ENCODE results near the gene PTP4A1. TPM values are rescaled to one million over a fixed set of nuclear protein-coding genes. Genes with fewer than 3 reads are reported as not detected.

PTP4A1 gene
- total RNA-seq, 1 donor from 2014 or later: 108 TPM

DNA sequence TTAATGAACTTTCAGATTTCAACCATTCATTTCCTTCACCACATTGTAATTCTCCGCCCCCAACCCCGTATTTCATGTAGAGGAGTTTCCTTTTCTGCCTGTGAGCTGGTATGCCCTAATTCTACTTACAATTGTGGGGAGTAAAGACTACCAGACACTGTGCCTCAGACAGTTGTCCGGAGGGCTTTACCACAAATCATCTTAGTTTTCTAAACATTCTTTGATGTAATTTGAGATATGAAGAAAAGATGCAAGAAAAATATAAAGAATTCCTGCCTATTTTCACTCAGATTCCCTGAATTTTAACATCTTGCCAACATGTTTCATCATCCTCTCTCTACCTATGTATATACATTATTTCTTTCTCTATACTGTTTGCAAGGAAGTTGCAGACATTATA is 28.3 kb upstream of the PTP4A1 start:
- TF ChIP-seq, protein P1, sequence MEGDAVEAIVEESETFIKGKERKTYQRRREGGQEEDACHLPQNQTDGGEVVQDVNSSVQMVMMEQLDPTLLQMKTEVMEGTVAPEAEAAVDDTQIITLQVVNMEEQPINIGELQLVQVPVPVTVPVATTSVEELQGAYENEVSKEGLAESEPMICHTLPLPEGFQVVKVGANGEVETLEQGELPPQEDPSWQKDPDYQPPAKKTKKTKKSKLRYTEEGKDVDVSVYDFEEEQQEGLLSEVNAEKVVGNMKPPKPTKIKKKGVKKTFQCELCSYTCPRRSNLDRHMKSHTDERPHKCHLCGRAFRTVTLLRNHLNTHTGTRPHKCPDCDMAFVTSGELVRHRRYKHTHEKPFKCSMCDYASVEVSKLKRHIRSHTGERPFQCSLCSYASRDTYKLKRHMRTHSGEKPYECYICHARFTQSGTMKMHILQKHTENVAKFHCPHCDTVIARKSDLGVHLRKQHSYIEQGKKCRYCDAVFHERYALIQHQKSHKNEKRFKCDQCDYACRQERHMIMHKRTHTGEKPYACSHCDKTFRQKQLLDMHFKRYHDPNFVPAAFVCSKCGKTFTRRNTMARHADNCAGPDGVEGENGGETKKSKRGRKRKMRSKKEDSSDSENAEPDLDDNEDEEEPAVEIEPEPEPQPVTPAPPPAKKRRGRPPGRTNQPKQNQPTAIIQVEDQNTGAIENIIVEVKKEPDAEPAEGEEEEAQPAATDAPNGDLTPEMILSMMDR (IDR thresholded peaks at IDR 0.05): no peak
- H3K36me3 Mint-ChIP-seq (ENCODE audit: low read depth): no peaks in the 10 kb centered on the region
- H3K27me3 Mint-ChIP-seq (ENCODE audit: low read depth): no peaks in the 10 kb centered on the region
- peaks cover 25% of the 10 kb centered on the region for H3K4me1 Mint-ChIP-seq (ENCODE audit: low read depth)
- peak overlapping the region; percentile 88 for H3K27ac Mint-ChIP-seq (ENCODE audit: unreplicated experiment)
- peak overlapping the region; percentile 10 for H3K4me3 Mint-ChIP-seq (ENCODE audit: unreplicated experiment)
- no peak for DNase-seq (ENCODE audit: low spot score)
- H3K9me3 Mint-ChIP-seq (ENCODE audit: low read depth): no peaks in the 10 kb centered on the region

DNA sequence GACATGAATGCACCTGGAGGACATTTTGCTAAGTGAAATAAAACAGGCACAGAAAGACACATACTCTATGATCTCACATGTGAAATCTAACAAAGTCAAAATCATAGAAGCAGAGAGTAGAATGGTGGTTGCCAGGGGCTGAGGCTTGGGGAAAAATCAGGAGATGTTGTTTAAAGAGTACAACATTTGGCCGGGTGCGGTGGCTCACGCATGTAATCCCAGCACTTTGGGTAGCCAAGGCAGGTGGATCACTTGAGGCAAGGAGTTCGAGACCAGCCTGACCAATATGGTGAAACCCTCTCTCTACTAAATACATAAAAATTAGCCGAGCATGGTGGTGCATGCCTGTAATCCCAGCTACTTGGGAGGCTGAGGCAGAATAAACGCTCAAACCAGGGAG is 26.0 kb upstream of the PTP4A1 start:
- H3K27ac Mint-ChIP-seq (ENCODE audit: unreplicated experiment): no peak overlapping the region
- no peak overlapping the region for H3K4me3 Mint-ChIP-seq (ENCODE audit: unreplicated experiment)
- TF ChIP-seq, protein P1 (IDR thresholded peaks at IDR 0.05): no peak
- no peak for DNase-seq (ENCODE audit: low spot score)
- no peaks in the 10 kb centered on the region for H3K27me3 Mint-ChIP-seq (ENCODE audit: low read depth)
- no peaks in the 10 kb centered on the region for H3K9me3 Mint-ChIP-seq (ENCODE audit: low read depth)
- peaks cover 25% of the 10 kb centered on the region for H3K4me1 Mint-ChIP-seq (ENCODE audit: low read depth)
- H3K36me3 Mint-ChIP-seq (ENCODE audit: low read depth): no peaks in the 10 kb centered on the region

DNA sequence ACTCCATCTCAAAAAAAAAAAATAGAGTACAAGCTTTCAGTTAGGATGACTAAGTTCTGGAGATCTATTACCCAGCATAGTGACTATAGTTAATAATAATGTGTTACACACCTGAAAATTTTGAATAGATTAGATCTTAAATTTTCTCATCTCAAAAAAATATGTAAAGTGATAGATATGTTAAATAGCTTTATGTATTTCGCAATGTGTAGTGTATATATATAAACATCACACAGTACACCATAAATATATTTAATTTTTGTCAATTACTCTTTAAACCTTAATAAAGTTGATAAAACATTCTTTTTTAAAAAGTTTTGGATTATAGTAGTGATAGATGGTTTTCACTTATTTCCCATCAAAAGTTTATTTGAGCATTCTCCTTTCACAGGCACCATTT is 25.6 kb upstream of the PTP4A1 start:
- no peak overlapping the region for H3K27ac Mint-ChIP-seq (ENCODE audit: unreplicated experiment)
- H3K4me3 Mint-ChIP-seq (ENCODE audit: unreplicated experiment): no peak overlapping the region
- no peaks in the 10 kb centered on the region for H3K27me3 Mint-ChIP-seq (ENCODE audit: low read depth)
- TF ChIP-seq, protein P1 (IDR thresholded peaks at IDR 0.05): no peak
- H3K4me1 Mint-ChIP-seq (ENCODE audit: low read depth): peaks cover 25% of the 10 kb centered on the region
- no peaks in the 10 kb centered on the region for H3K36me3 Mint-ChIP-seq (ENCODE audit: low read depth)
- no peaks in the 10 kb centered on the region for H3K9me3 Mint-ChIP-seq (ENCODE audit: low read depth)
- no peak for DNase-seq (ENCODE audit: low spot score)

DNA sequence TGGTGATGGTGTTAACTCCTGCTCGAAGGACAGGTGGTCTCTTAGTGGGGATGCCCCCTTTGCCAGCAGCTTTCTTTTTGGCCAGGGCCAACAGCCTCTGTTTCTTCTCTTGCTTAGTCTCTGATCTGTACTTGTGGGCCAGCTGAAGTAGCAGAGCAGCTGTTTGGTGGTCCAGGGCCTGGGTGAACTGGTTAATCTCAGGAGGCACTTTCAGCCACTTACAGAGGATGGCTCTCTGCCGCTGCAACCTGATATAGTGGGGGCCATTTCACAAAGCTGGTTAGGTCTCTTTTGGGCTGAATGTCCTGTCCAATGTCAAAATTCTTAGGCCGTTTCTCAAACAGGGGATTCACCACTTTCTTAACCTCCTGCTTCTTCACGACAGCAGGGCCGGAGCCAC is 23.2 kb upstream of the PTP4A1 start:
- TF ChIP-seq, protein P1 (IDR thresholded peaks at IDR 0.05): no peak
- DNase-seq (ENCODE audit: low spot score): no peak
- H3K36me3 Mint-ChIP-seq (ENCODE audit: low read depth): no peaks in the 10 kb centered on the region
- no peak overlapping the region for H3K27ac Mint-ChIP-seq (ENCODE audit: unreplicated experiment)
- peaks cover 9% of the 10 kb centered on the region for H3K4me1 Mint-ChIP-seq (ENCODE audit: low read depth)
- H3K4me3 Mint-ChIP-seq (ENCODE audit: unreplicated experiment): no peak overlapping the region
- peaks cover 2% of the 10 kb centered on the region for H3K9me3 Mint-ChIP-seq (ENCODE audit: low read depth)
- no peaks in the 10 kb centered on the region for H3K27me3 Mint-ChIP-seq (ENCODE audit: low read depth)

DNA sequence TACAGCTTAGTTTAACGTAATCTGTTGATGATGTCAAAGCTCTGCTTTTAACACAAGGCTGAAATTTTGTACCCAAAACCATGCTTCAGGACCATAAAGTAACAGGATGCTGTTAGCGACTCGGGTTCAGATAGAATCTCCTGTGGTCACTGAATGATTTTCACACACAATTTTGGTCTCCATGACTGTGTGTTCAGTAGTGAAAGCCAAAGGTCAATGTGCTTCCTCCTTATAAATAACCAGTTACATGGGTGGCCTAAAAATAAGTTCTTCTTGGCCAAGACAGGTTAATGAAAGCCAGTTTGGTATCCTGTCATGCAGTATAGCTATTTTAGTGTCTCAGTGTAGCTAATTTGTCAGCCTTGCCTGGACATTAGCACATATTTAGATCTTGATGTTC is 19.1 kb upstream of the PTP4A1 start:
- Mint-ChIP-seq H3K27me3 (ENCODE audit: low read depth) (no peaks in the 10 kb centered on the region), H3K27ac (ENCODE audit: unreplicated experiment) (no peak overlapping the region), H3K36me3 (ENCODE audit: low read depth) (no peaks in the 10 kb centered on the region), H3K4me3 (ENCODE audit: unreplicated experiment) (no peak overlapping the region), H3K4me1 (ENCODE audit: low read depth) (no peaks in the 10 kb centered on the region), H3K9me3 (ENCODE audit: low read depth) (peaks cover 2% of the 10 kb centered on the region)
- no peak for DNase-seq (ENCODE audit: low spot score)
- TF ChIP-seq, protein P1 (IDR thresholded peaks at IDR 0.05): no peak
